ENCODE measurements around the gene TBC1D19.

DNA sequence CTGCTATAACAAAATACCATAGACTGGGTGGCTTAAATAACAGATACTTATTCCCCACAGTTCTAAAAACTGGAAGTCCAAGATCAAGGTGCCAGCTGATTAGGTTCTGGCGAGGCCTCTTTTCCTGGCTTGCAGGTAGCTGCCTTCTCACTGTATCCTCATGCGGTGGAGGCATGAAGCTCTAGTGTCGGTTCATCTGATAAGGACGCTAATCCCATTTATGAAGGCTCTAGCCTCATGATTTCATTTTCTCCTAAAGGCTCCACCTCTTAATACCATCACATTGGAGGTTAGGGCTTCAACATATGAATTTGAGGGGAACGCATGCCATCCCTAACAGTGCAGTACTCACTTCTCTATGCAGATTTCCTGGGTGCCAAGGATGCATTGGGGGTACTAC is 218.9 kb downstream of the TBC1D19 start:
- TF ChIP-seq, protein P1, sequence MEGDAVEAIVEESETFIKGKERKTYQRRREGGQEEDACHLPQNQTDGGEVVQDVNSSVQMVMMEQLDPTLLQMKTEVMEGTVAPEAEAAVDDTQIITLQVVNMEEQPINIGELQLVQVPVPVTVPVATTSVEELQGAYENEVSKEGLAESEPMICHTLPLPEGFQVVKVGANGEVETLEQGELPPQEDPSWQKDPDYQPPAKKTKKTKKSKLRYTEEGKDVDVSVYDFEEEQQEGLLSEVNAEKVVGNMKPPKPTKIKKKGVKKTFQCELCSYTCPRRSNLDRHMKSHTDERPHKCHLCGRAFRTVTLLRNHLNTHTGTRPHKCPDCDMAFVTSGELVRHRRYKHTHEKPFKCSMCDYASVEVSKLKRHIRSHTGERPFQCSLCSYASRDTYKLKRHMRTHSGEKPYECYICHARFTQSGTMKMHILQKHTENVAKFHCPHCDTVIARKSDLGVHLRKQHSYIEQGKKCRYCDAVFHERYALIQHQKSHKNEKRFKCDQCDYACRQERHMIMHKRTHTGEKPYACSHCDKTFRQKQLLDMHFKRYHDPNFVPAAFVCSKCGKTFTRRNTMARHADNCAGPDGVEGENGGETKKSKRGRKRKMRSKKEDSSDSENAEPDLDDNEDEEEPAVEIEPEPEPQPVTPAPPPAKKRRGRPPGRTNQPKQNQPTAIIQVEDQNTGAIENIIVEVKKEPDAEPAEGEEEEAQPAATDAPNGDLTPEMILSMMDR (conservative IDR thresholded peaks at IDR 0.05 in 1 of 2, IDR thresholded peaks at IDR 0.05 in 1 of 2; ENCODE audit: extremely low read depth in 1 of 2, insufficient read depth in 1 of 2, low read depth in 1 of 2, low read length in 2 of 2), result no peak
- no peak for TF ChIP-seq EZH2 (IDR thresholded peaks at IDR 0.05; ENCODE audit: borderline replicate concordance, low read length)
